MM.1S (cell line): ENCODE data around the gene TMEM117.

Experiments
- DNase-seq: peaks from one replicate; pipeline ENCODE4 v3.0.0-alpha.2; 2015
- H2AFZ ChIP-seq: fragments of 300-600 bp; sonication (generic); 2 replicates; pipeline ENCODE4 v1.6.0; 2016; ENCODE audit warnings: antibody characterized with exemption, low read length
- H3F3A ChIP-seq: fragments of 300-600 bp; sonication (generic); 2 replicates; pipeline ENCODE4 v1.6.1; 2016; ENCODE audit warnings: mild to moderate bottlenecking, antibody characterized with exemption, low read length, moderate library complexity, mixed read lengths; ENCODE audit not compliant: insufficient read depth
- H3K27ac ChIP-seq: fragments of 300-600 bp; sonication (generic); 2 replicates; pipeline ENCODE4 v1.5.1; 2016; ENCODE audit warnings: mild to moderate bottlenecking, low read length
- H3K27me3 ChIP-seq: fragments of 300-600 bp; sonication (generic); replicated peaks from 2 replicates; pipeline ENCODE4 v1.6.0; 2016; ENCODE audit warnings: low read length; ENCODE audit not compliant: insufficient read depth
- H3K36me3 ChIP-seq: fragments of 300-600 bp; sonication (generic); replicated peaks from 2 replicates; pipeline ENCODE4 v1.6.1; 2016; ENCODE audit warnings: mild to moderate bottlenecking, low read length, mixed read lengths; ENCODE audit not compliant: insufficient read depth
- H3K4me1 ChIP-seq: fragments of 300-600 bp; sonication (generic); 2 replicates; pipeline ENCODE4 v1.6.1; 2016; ENCODE audit warnings: low read length, mixed read lengths
- H3K4me2 ChIP-seq: fragments of 300-600 bp; sonication (generic); 2 replicates; pipeline ENCODE4 v1.6.0; 2016; ENCODE audit warnings: low read depth, low read length
- H3K4me3 ChIP-seq: fragments of 300-600 bp; sonication (generic); 2 replicates; pipeline ENCODE4 v1.5.1; 2016; ENCODE audit warnings: low read length, mixed read lengths
- H3K79me2 ChIP-seq: fragments of 300-600 bp; sonication (generic); 2 replicates; pipeline ENCODE4 v1.6.1; 2016; ENCODE audit warnings: mixed run types, low read length, mixed read lengths
- H3K9ac ChIP-seq: fragments of 300-600 bp; sonication (generic); 2 replicates; pipeline ENCODE4 v1.6.1; 2016; ENCODE audit warnings: low read length, mixed read lengths
- H3K9me2 ChIP-seq: fragments of 300-600 bp; sonication (generic); replicated peaks from 2 replicates; pipeline ENCODE4 v1.6.1; 2016; ENCODE audit warnings: mild to moderate bottlenecking, low read length, mixed read lengths; ENCODE audit not compliant: insufficient read depth
- H3K9me3 ChIP-seq: fragments of 300-600 bp; sonication (generic); replicated peaks from 2 replicates; pipeline ENCODE4 v1.6.1; 2016; ENCODE audit warnings: mild to moderate bottlenecking, low read length, mixed read lengths; ENCODE audit not compliant: insufficient read depth
- H4K20me1 ChIP-seq: fragments of 300-600 bp; sonication (generic); 2 replicates; pipeline ENCODE4 v1.6.1; 2016; ENCODE audit warnings: mild to moderate bottlenecking, low read length, moderate library complexity, mixed read lengths; ENCODE audit not compliant: insufficient read depth
- CTCF ChIP-seq: fragments of 300-600 bp; sonication (generic); IDR thresholded peaks from 2 replicates; pipeline ENCODE4 v1.5.1; 2016; ENCODE audit warnings: antibody characterized with exemption, low read length, mixed read lengths
- EZH2 ChIP-seq: fragments of 300-600 bp; sonication (generic); optimal IDR thresholded peaks from 2 replicates; pipeline ENCODE3; 2017; ENCODE audit warnings: low read depth, mild to moderate bottlenecking, antibody characterized with exemption, low read length, mixed read lengths
- EZH2phosphoT487 ChIP-seq: fragments of 300-600 bp; sonication (generic); IDR thresholded peaks from 2 replicates; pipeline ENCODE4 v1.6.1; 2018; ENCODE audit warnings: antibody characterized with exemption, low read length

Gene TMEM117

GRCh38 chr12:44029194-44029593, 193.3 kb downstream of the TMEM117 start:
- H3K4me3 ChIP-seq = no peak overlapping the region
- no peaks in the 10 kb centered on the region for H4K20me1 ChIP-seq
- no peaks in the 10 kb centered on the region for H3K36me3 ChIP-seq
- no peaks in the 10 kb centered on the region for H3K79me2 ChIP-seq
- H3K9me2 ChIP-seq = no peaks in the 10 kb centered on the region
- TF ChIP-seq CTCF (no peak), EZH2phosphoT487 (no peak), EZH2 (no peak)
- H3K4me1 ChIP-seq = no peaks in the 10 kb centered on the region
- no peak overlapping the region for H3K27ac ChIP-seq
- no peak for DNase-seq
- H3K9ac ChIP-seq = no peak overlapping the region
- no peak overlapping the region for H2AFZ ChIP-seq
- no peaks in the 10 kb centered on the region for H3K27me3 ChIP-seq
- no peak overlapping the region for H3K4me2 ChIP-seq
- no peaks in the 10 kb centered on the region for H3K9me3 ChIP-seq
- H3F3A ChIP-seq = no peaks in the 10 kb centered on the region

GRCh38 chr12:44031472-44032185, 195.7 kb downstream of the TMEM117 start:
- Histone ChIP-seq H3K9me2 (no peaks in the 10 kb centered on the region), H3K36me3 (no peaks in the 10 kb centered on the region), H3K9ac (no peak overlapping the region), H3K27me3 (no peaks in the 10 kb centered on the region), H3F3A (no peaks in the 10 kb centered on the region), H4K20me1 (no peaks in the 10 kb centered on the region), H2AFZ (no peak overlapping the region), H3K4me2 (no peak overlapping the region), H3K9me3 (no peaks in the 10 kb centered on the region), H3K27ac (no peak overlapping the region), H3K4me1 (no peaks in the 10 kb centered on the region), H3K79me2 (no peaks in the 10 kb centered on the region), H3K4me3 (no peak overlapping the region)
- DNase-seq = no peak
- no peak for TF ChIP-seq EZH2phosphoT487
- TF ChIP-seq EZH2 = no peak
- TF ChIP-seq CTCF = no peak

- no peak overlapping the region for H2AFZ ChIP-seq
- H3K4me2 ChIP-seq = no peak overlapping the region
- no peaks in the 10 kb centered on the region for H4K20me1 ChIP-seq
- H3K36me3 ChIP-seq = no peaks in the 10 kb centered on the region
- no peak for DNase-seq
- H3K4me3 ChIP-seq = no peak overlapping the region
- H3K9me2 ChIP-seq = no peaks in the 10 kb centered on the region
- no peaks in the 10 kb centered on the region for H3K27me3 ChIP-seq
- TF ChIP-seq EZH2 = no peak
- TF ChIP-seq CTCF = no peak
- no peak for TF ChIP-seq EZH2phosphoT487
- no peaks in the 10 kb centered on the region for H3K79me2 ChIP-seq
- no peak overlapping the region for H3K27ac ChIP-seq
- H3K4me1 ChIP-seq = no peaks in the 10 kb centered on the region
- no peak overlapping the region for H3K9ac ChIP-seq
- H3F3A ChIP-seq = no peaks in the 10 kb centered on the region
- no peaks in the 10 kb centered on the region for H3K9me3 ChIP-seq
Measured at GRCh38 chr12:44034906-44035305, 199.0 kb downstream of the TMEM117 start.
